Gastrocnemius medialis (tissue), 4 donors: ENCODE measurements around the gene AUTS2. TPM values are rescaled to one million over a fixed set of nuclear protein-coding genes. Genes with fewer than 3 reads are reported as not detected.

Experiments
- ATAC-seq, 2 donors: fragments of 150-250 bp; one replicate each; pipeline ENCODE4 v1.9.1; 2016
- DNase-seq, 2 donors: peaks; one replicate each; pipeline ENCODE4 v3.0.0-alpha.2; 2019
- H3K27ac ChIP-seq, 4 donors: fragments of 200-600 bp; sonication (generic); 1 replicate in 1 of 4; 2 replicates in 3 of 4; pipeline ENCODE4 v1.5.1; 2016 to 2018; ENCODE audit warnings: mild to moderate bottlenecking in 2 of 4, moderate library complexity in 1 of 4
- H3K27me3 ChIP-seq, 3 donors: fragments of 200-600 bp; sonication (generic) in 2 of 3; 1 replicate in 1 of 3; 2 replicates in 2 of 3; pipeline versions ENCODE4 v1.5.1 to v1.6.0; 2016 to 2019; ENCODE audit warnings: mild to moderate bottlenecking in 1 of 3, moderate library complexity in 1 of 3
- H3K36me3 ChIP-seq, 2 donors: fragments of 200-600 bp; sonication (generic) in 1 of 2; one replicate each; pipeline ENCODE4 v1.5.1; 2017 to 2018
- H3K4me1 ChIP-seq, 2 donors: fragments of 200-600 bp; sonication (generic) in 1 of 2; one replicate each; pipeline ENCODE4 v1.5.1; 2016 to 2017; ENCODE audit warnings: mild to moderate bottlenecking in 2 of 2
- H3K4me3 ChIP-seq, 4 donors: fragments of 200-600 bp; sonication (generic) in 3 of 4; 1 replicate in 1 of 4; 2 replicates in 3 of 4; pipeline ENCODE4 v1.5.1; 2016 to 2019; ENCODE audit warnings: mild to moderate bottlenecking in 2 of 4
- H3K9me3 ChIP-seq, 3 donors: fragments of 200-600 bp; sonication (generic) in 2 of 3; 1 replicate in 1 of 3; 2 replicates in 2 of 3; pipeline ENCODE4 v1.5.1; 2016 to 2019
- CTCF ChIP-seq, 5 experiments: fragments of 450-650 bp in 3 of 5; fragments of 200-600 bp in 2 of 5; sonication (generic) in 2 of 5; IDR thresholded peaks in 4 of 5; conservative IDR thresholded peaks in 1 of 5; 1 replicate in 4 of 5; 2 replicates in 1 of 5; pipeline ENCODE4 v1.5.1; 2016 to 2019; ENCODE audit warnings: antibody characterized with exemption in 5 of 5, mild to moderate bottlenecking in 3 of 5, moderate library complexity in 3 of 5
- POLR2A ChIP-seq, 2 donors: fragments of 450-650 bp; IDR thresholded peaks; one replicate each; pipeline ENCODE4 v1.6.1; 2017; ENCODE audit warnings: antibody characterized with exemption in 2 of 2, mild to moderate bottlenecking in 2 of 2, moderate library complexity in 2 of 2
- in situ Hi-C, 4 donors: fragments of 200-750 bp; cut with MboI; loops; one replicate each; pipeline versions ENCODE4 v1.15.0 to v1.8.0; 2017; ENCODE audit warnings: low sequenced_read_pairs in 4 of 4
- intact Hi-C: fragments of 100-400 bp; cut with DNase I; formaldehyde crosslinking; loops from one replicate; pipeline ENCODE4 v1.15.1; 2023; ENCODE audit warnings: low total_unique reads
- total RNA-seq, 4 donors: library from RNA; depleted of rRNA; stranded (reverse); fragments of >200 nt; gene quantifications; one replicate each; pipeline versions ENCODE4 v1.1.0 to v1.2.3, GENCODE V29; 2016

AUTS2 gene
- total RNA-seq, 4 donors from 2014 or later = 2.5 to 16.2 (median 8.5) TPM

- Histone ChIP-seq H3K4me1 (peaks cover 3 to 14% of the 10 kb centered on the region in 2 donors), H3K27me3 (no peaks in the 10 kb centered on the region), H3K36me3 (no peaks in the 10 kb centered on the region), H3K27ac (no peak overlapping the region), H3K9me3 (no peaks in the 10 kb centered on the region), H3K4me3 (no peak overlapping the region)
- TF ChIP-seq CTCF (IDR thresholded peaks at IDR 0.05 in 4 of 5, conservative IDR thresholded peaks at IDR 0.05 in 1 of 5) (no peak), POLR2A (IDR thresholded peaks at IDR 0.05) (no peak)
- no peak for ATAC-seq
- no peak for DNase-seq
- in situ Hi-C loops = loop anchor here in 1 of 4 donors (25.0 kb wide), 1 partner anchor 657 kb away; no protein-coding TSS in a partner anchor
- intact Hi-C loops = loop anchor here (10.0 kb wide), 1 partner anchor 896 kb away; no protein-coding TSS in a partner anchor
Measured at GRCh38 chr7:70719125-70719524, 1120.8 kb downstream of the AUTS2 start.

- Histone ChIP-seq H3K36me3 (no peaks in the 10 kb centered on the region), H3K27me3 (no peaks in the 10 kb centered on the region), H3K4me3 (no peak overlapping the region), H3K27ac (no peak overlapping the region), H3K9me3 (no peaks in the 10 kb centered on the region), H3K4me1 (peaks cover 4 to 12% of the 10 kb centered on the region in 2 donors)
- DNase-seq (no peak), ATAC-seq (no peak)
- in situ Hi-C loops = loop anchor here in 1 of 4 donors (25.0 kb wide), 1 partner anchor 658 kb away; no protein-coding TSS in a partner anchor
- TF ChIP-seq CTCF (IDR thresholded peaks at IDR 0.05 in 4 of 5, conservative IDR thresholded peaks at IDR 0.05 in 1 of 5) (no peak), POLR2A (IDR thresholded peaks at IDR 0.05) (no peak)
- intact Hi-C loops = no loop called here
Measured at GRCh38 chr7:70720191-70720873, 1122.1 kb downstream of the AUTS2 start.

DNA sequence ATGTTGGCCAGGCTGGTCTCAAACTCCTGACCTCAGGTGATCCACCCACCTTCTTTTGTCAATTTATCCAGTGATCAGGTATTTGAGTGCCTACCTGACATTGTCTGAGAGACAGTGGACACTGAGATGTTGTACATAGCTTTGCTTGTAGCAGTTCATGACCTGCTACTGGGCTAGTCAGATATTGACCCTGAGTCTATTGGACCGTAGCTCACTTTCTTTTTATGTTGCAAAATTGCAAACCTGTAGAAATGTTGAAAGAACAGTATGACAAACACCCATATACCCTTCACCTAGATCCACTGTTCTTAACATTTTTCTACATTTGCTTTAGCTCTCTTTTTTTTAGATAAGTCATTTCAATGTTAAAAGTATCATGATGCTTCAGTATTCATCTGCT is 1123.2 kb downstream of the AUTS2 start:
- DNase-seq (no peak), ATAC-seq (no peak)
- in situ Hi-C loops (loop anchor here in 1 of 4 donors (25.0 kb wide), 1 partner anchor 659 kb away; no protein-coding TSS in a partner anchor), intact Hi-C loops (no loop called here)
- Histone ChIP-seq H3K36me3 (no peaks in the 10 kb centered on the region), H3K27me3 (no peaks in the 10 kb centered on the region), H3K27ac (no peak overlapping the region), H3K4me1 (peaks cover 7 to 18% of the 10 kb centered on the region in 2 donors), H3K9me3 (no peaks in the 10 kb centered on the region), H3K4me3 (no peak overlapping the region)
- no peak for TF ChIP-seq POLR2A (IDR thresholded peaks at IDR 0.05)
- no peak for TF ChIP-seq CTCF (IDR thresholded peaks at IDR 0.05 in 4 of 5, conservative IDR thresholded peaks at IDR 0.05 in 1 of 5)

- H3K27me3 ChIP-seq = no peaks in the 10 kb centered on the region
- in situ Hi-C loops (loop anchor here in 1 of 4 donors (25.0 kb wide), 1 partner anchor 661 kb away; no protein-coding TSS in a partner anchor), intact Hi-C loops (no loop called here)
- DNase-seq = no peak
- no peak overlapping the region for H3K4me3 ChIP-seq
- TF ChIP-seq CTCF (IDR thresholded peaks at IDR 0.05 in 4 of 5, conservative IDR thresholded peaks at IDR 0.05 in 1 of 5) (no peak), POLR2A (IDR thresholded peaks at IDR 0.05) (no peak)
- H3K27ac ChIP-seq = no peak overlapping the region
- no peaks in the 10 kb centered on the region for H3K9me3 ChIP-seq
- peaks cover 7 to 15% of the 10 kb centered on the region in 2 donors for H3K4me1 ChIP-seq
- no peaks in the 10 kb centered on the region for H3K36me3 ChIP-seq
- no peak for ATAC-seq
Measured at GRCh38 chr7:70723339-70723738, 1125.1 kb downstream of the AUTS2 start.
